Jurkat, Clone E6-1 (cell line): ENCODE results near the gene GRIP1.

Experiments used
- DNase-seq: peaks from one replicate; pipeline ENCODE4 v3.0.0-alpha.2; 2011; ENCODE audit warnings: low read depth, low spot score
- H3K4me3 ChIP-seq: 2 replicates; pipeline ENCODE4 v1.5.1; 2011; ENCODE audit warnings: mild to moderate bottlenecking, low read length, control low read depth, moderate library complexity

GRIP1 gene

DNA sequence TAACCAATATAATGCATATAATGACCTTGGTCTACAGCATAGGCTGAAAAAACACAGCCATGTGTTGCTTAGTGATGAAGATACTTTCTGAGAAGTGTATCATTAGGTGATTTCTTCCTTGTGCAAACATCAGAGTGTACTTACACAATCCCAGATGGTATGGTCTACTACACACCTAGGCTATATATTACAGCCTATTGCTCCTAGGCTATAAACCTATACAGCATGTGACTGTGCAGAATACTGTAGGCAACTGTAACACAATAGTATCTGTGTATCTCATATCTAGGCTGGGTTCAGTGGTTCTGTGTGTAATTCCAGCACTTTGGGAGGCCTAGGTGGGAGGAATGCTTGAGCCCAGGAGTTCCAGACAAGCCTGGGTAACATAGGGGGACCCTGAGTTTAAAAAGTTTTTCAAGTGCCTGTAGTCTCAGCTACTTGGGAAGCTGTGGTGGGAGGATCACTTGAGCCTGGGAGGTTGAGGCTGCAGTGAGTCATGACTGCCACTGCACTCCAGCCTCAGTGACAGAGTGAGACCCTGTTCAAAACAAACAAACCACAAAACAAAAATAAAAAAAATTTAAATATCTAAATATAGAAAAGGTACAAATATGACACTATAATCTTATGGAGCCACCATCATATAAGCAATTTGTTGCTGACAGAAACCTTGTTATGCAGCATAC lies 66.6 kb downstream of the GRIP1 start:
- H3K4me3 ChIP-seq, result no peak overlapping the region
- no peak for DNase-seq

DNA sequence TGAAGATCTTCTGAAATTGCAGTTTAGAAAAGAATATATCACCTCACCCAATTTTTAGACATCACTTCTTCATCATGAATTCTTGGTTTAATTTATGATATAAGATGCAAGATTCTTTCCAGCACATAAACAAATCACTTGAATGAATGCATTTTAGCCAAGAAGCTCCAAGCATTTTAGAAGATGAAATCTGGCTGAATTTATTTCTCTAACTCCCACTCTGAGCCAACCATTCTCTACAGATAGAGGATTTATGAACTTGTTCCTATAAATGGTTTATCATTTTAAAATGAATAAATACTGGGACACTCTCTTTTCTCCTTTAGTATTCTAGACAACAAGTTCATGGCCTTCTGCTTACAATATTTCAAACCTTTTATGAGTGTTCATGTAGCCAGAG lies 71.7 kb downstream of the GRIP1 start:
- no peak overlapping the region for H3K4me3 ChIP-seq
- no peak for DNase-seq

DNA sequence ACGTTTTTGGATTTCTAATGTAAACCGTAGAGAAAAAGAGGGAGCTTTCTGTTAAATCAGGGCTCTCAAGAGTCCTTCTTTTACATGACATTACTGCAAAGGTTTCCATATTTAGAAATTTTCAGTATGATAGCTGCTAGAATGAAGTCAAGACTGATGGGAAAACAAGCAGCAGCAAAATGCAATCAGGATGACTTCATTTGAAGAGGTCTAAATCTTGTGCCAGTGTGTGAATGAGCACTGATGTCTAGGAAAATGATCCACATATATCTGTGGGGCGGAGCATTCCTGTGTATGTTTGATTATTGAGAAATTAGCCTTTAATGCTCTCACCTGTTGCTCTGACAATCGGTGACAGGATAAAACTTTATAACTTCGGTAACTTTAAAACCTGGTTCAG lies 73.6 kb downstream of the GRIP1 start:
- H3K4me3 ChIP-seq, result no peak overlapping the region
- no peak for DNase-seq

DNA sequence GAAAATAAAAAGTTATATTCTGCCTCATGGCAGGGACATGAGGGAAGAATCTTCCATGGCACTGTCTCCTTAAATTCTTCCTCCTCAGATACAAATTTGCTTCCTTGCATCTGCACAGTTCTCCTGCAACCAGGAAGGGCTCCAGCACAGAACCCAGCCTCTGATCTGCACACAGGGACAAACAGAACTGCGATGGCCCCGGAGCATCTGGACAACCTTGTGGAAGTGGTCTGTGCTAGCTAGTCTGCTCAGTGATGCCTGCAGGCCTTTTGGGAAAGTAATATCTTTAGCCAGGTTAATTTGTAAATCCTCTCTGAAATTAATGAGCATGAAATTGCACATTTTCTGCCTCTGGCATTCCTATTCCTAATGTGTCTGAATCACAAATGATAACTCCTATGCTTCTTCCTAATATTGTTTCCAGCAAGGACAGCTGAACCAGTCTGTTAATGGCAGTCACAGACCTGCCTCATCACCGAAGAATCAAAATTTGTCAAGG lies 74.8 kb downstream of the GRIP1 start:
- no peak for DNase-seq
- no peak overlapping the region for H3K4me3 ChIP-seq

DNA sequence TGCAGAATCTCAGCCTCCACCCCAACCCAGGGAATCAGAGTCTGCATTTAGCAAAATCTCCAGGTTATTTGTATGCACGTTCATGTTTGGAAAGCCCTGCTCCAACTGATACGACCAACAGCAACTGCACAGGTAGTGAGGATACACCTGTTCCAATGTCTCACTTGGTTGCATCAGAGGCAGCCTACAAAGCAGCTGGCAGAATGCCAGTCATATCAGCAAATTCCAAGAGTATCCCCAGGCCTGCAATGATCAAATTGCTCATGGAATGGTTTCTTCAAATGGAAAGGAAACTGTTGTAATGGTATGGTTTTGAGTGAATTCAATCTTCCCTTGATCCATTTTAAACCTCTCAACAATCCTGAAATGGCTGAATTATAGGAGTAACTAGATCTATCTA lies 75.4 kb downstream of the GRIP1 start:
- no peak overlapping the region for H3K4me3 ChIP-seq
- no peak for DNase-seq

DNA sequence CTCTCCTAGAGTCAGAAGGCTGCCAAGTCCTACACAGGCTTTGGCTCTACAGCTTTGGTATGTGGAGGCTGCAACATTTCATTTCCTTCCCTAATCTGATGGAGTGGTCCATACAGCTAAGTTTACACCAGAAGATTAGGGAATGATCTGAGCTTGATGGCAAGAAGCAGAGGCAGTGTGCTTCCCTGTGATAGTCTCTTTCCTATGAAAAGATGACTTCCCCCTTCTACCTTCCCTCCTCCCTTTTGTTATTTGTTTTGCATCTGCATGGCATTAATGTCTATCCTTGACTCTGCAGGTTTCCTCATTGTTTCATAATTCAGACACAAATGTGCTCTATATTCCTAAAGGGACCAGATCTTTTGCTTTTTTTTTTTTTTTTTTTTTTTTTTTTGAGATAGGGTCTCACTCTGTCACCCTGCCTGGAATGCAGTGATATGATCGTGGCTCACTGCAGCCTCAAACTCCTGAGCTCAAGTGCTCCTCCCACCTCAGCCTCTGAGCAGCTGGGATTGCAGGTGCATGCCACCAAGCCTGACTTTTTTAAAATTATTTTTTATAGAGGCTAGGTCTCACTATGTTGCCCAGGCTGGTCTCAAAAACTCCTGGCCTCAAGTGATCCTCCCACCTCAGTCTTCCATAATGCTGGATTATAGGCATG lies 76.3 kb downstream of the GRIP1 start:
- no peak for DNase-seq
- H3K4me3 ChIP-seq, result no peak overlapping the region

DNA sequence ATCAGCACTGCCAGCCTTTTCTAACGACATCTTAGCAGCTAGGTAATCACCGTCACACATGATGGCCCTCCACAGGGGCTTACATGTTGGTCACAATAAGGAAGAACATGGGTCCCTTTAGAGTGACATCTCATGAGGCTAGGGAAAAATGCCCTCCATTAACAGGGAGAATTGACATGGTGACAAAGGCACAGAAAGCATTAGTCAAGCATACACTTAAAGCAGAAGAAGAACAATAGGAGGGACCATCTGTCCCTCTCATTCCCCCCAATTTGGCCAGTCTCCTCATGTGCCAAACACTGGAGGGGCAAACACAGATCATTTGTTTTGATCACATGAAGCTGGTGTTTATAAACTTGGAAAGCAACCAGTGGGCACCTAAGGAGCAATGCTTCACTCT lies 78.0 kb downstream of the GRIP1 start:
- H3K4me3 ChIP-seq, result no peak overlapping the region
- DNase-seq, result no peak

DNA sequence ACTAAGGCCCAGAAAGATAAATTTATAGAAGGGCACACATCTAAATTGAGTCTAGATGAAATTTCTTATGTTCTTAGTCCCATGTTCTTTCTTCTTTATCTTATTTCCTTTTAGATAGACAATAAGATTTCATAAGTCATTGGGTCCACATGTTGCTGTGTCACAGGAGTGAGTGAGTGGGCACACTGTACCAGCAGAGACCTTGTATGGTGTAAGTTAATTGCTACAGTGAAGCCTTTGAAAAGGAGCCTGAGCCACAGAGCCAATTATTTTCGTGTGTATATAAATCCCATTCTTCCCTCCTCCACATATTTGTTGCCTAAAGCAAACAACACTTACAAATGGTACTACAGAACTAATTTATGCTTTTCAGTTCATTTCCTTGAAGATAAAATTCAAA lies 79.1 kb downstream of the GRIP1 start:
- no peak for DNase-seq
- no peak overlapping the region for H3K4me3 ChIP-seq

DNA sequence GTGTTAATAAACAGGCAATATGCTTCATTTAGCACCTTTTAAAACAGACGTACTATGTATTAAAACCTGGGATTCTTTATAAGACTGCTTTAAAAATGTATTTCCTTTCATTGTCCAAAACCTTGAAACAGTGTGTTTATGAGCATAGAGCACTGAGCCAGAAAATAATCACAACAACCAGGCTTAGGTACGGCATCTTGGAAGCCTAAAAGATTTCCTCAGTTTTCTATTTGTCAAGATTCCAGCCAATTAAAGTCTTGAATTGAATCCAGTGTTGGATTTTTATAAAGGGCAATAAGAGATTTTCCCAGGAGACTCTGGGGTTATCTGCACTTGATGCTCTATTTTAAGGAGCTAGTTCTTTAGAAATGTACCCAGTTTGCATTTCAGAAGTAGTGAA lies 80.3 kb downstream of the GRIP1 start:
- DNase-seq, result no peak
- H3K4me3 ChIP-seq, result no peak overlapping the region

DNA sequence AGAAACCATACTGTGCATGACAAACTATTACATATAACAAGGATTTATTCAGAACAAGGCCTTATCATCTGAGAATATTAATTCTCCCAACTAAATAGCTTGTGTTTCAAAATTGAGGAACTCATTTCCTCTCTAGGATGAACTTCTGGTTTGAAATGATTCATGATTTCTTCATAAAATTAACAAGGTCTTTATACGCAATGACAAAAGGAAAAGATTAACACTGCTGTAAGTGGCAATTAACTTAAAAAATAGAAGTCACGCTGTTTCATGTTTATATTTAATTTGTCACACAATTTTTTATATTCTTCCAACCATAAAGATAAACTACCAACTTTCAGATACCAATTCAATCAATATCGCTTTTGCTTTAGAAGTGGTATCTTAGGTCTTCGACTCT lies 80.8 kb downstream of the GRIP1 start:
- H3K4me3 ChIP-seq, result no peak overlapping the region
- no peak for DNase-seq

DNA sequence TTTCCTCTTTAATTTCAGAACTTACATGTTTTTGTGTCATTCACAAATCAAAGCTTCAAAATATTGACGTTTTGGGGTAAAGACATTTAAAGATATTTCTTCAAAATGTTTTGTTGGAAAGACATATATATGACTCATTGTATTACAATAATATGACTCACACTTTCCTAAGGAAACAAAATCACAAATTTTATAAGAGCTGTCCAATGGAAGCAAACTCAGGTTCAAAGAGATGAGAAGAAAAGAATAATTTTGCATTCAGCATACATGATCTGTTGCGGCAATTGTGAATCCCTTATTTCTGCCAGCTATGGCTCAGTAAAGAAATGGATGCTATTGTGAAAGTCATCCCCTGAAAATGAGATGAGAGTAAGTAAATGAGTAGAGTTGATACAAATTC lies 82.7 kb downstream of the GRIP1 start:
- no peak for DNase-seq
- no peak overlapping the region for H3K4me3 ChIP-seq

DNA sequence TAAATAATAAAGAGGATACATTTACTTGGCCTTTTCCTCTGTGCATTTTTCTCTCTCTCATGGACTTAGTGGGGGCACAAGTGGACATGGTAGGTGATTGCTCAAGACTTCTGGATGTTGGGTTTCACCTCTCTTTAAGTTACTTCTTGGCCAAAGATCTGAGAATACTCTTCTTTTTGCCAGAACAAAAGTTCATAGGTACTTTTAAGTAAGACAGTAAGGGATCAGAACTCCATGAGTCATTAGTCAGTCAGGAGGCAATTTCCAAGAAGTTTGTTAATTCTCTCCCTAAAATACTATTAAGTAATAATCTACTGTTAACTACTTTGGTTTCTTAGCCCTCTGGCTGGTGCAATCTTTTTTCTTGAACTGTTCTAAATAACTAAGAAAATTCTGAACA lies 84.2 kb downstream of the GRIP1 start:
- H3K4me3 ChIP-seq, result no peak overlapping the region

DNA sequence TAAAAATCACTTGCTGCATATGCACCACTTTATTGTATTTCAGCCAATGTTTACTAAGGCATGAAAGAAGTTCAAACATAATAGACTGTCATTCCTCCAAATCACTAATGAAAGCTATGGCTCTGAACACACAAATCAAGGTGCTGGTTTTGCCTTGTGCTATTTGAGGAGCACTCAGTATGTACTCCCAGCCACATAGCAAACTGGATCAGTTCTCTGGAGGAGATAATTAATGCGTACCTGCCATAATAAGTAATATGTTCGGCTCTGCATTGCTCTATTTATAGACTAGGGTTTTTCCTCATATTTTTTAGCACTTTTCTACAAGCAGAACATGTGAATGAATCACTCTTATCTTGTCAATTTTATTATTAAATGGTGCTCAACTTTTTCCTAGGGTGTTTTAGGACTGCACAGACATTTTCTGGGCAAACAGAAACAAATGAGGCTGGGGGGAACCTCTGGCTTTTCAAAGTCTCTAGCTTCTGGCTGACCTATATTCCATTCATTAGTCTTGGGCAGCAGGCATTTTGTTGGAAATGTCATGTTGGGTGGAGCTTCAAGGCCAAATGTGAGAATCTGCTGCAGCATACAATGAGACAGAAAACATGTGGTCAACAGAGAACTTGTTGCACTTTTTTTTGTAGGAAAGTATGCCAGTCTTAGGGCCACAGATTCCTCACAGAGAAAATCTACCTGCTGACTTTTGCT lies 88.4 kb downstream of the GRIP1 start:
- no peak for DNase-seq
- no peak overlapping the region for H3K4me3 ChIP-seq

More for the DNA sequence above, 84.2 kb downstream of the GRIP1 start:
- no peak for DNase-seq

DNA sequence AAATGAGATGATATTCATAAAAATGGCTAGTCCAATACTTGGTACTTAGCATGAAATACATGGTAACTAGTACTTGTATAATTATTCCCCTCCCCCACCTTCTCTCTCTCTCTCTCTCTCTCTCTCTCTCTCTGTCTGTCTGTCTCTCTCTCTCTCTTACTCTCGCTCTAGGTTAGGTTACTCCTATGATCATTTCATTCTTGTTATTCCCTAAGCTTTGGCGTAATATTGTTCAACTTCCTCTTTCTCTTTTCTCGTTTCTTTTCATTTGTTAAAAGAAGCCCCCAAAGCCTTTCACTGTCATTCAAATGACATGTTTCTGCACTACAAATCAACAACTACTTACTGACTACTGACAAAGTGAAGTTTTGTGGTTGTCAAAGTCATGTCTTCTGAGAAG lies 89.8 kb downstream of the GRIP1 start:
- no peak overlapping the region for H3K4me3 ChIP-seq
- DNase-seq, result no peak

DNA sequence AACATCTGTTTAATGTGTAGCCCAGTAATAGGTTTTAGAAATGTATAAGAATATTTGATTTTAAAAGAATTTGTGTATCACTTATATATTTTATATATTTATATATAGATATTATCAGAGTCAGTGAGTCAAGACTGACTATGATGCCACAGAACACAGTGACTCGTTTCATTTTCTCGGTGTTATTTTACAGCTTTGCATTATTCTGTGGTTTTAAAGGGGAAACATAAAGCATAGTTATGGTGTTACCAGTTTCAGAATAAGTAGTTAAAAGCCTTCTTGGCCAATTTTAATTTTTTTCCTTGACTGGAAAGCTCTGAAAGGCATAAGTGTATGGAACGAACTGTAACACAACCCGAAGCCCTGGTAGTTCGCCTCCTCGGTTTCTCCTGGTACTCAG lies 91.0 kb downstream of the GRIP1 start:
- no peak overlapping the region for H3K4me3 ChIP-seq
- DNase-seq, result no peak

DNA sequence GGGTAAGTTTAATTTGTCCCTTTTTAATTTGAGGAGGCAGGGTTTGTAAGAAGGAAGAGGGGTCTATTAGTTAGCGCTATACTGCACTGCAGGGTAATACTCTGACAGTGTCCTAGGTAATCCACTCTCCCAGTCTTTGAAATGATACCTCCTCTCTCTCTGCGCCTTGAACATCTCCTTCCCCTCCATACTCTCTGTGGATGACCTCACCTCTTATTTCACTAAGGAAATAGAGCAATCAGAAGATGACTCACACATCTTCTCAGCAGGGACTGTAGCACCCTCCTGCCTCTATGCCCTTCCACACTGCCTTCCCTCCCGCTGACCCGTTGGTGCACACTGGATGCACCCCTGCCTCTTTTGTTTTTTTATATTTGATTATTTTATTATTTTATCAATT lies 94.2 kb downstream of the GRIP1 start:
- DNase-seq, result no peak
- no peak overlapping the region for H3K4me3 ChIP-seq

DNA sequence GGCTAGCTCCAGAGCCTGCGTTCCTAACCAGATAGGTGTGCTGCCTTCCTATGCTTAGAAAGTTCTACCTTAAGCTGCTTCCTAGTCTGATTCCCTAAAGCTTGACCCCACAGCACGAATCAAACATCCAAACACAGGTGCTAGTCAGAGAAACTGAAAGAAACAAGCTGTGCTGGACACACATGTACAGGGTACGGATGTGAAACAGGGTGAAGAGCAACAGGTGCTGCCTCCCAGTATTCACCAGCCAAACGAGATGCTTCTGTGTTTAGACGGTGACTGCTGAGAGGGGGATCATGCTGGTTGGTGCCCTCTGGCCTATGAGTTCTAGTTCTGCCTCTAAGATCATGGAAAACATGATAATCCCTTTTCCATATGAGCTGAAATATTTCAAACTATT lies 105.3 kb downstream of the GRIP1 start:
- no peak overlapping the region for H3K4me3 ChIP-seq
- no peak for DNase-seq

DNA sequence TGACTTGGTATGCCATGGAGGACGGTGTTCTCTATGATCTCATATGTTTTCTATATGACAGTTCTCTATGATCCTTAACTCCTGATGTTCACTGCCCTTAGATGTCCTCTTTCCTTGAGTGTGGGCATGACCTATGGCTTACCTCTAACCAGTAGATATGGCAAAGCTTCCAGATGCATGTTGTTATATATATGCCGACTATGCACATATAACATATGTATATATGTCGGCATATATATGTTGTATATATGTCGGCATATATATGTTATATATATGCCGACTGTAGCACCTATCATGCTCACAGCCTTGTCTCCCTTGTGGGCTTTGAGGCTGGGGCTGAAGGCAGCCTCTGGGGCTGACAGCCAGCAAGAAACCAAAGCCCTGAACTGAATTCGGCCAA lies 106.0 kb downstream of the GRIP1 start:
- no peak for DNase-seq
- H3K4me3 ChIP-seq, result no peak overlapping the region

DNA sequence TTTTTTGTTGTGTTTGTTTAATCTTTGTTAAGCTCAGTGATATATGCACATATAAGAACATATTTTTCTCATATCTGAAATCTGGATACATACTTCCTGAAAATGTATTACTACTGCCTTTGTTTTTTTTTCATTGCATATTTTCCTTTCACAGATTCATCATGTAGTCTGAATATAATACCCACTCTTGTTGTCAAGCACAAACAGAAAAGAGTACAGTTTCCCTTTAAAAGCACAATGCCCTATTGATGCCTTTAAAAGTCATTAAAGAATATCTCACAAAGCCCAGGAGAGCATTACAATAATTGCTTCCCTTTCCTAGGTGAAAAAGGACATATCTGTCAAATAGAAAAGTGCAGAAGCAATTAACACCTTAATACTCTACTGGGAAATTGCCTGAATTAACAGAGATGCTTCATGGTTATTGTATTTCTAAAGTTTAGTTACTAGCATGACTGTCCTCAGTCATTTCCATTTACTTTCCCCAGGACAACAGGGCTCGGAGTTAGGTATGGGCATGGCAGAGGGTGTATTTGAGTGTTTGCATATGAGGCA lies 107.4 kb downstream of the GRIP1 start:
- H3K4me3 ChIP-seq, result no peak overlapping the region
- DNase-seq, result no peak

DNA sequence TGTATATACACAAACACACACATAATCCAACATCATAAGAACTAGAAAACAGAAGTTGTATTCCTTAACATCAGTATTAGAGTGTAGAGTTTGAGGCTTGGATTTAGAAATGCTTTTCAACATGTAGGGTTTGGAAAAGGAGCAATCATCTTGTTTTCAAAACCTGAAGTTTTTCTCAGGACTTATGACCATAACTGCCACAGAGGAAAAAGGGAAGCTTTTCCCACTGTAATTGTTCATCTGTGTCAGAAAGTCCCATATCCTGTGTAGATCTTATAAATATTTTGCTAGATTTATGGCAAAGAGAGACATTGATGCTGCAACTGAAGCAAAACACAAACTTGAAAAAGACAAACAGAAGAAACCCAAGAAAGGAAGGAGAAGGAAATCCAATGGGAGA lies 115.7 kb downstream of the GRIP1 start:
- no peak overlapping the region for H3K4me3 ChIP-seq
- no peak for DNase-seq
